Measurements from ENCODE around the gene GRAMD2A.

DNA sequence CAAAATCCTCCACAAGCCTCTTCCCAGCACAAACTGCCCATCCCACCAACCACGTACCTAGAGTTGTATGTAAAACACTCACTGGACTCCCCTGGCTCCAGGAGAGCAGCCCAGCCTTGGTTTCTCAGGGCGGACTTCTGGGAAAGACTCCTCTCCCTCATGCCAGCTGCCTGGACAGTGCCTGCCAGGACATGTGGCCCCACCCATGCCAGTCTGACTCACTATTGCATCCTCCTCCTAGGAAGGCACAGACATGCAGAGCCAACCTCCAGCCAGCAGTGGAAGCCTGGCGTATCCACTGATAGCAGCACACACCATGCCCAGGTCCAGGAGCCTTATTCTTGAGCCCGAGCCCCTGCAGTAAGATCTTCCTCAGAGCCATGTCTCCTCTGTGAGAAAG lies 24.8 kb upstream of the GRAMD2A start:
- TF ChIP-seq, protein P1, sequence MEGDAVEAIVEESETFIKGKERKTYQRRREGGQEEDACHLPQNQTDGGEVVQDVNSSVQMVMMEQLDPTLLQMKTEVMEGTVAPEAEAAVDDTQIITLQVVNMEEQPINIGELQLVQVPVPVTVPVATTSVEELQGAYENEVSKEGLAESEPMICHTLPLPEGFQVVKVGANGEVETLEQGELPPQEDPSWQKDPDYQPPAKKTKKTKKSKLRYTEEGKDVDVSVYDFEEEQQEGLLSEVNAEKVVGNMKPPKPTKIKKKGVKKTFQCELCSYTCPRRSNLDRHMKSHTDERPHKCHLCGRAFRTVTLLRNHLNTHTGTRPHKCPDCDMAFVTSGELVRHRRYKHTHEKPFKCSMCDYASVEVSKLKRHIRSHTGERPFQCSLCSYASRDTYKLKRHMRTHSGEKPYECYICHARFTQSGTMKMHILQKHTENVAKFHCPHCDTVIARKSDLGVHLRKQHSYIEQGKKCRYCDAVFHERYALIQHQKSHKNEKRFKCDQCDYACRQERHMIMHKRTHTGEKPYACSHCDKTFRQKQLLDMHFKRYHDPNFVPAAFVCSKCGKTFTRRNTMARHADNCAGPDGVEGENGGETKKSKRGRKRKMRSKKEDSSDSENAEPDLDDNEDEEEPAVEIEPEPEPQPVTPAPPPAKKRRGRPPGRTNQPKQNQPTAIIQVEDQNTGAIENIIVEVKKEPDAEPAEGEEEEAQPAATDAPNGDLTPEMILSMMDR (IDR thresholded peaks at IDR 0.05): no peak
- TF ChIP-seq POLR2A (IDR thresholded peaks at IDR 0.05): no peak
